Neural crest cell (in vitro differentiated cells): ENCODE measurements around the gene EXOC7. TPM values are rescaled to one million over a fixed set of nuclear protein-coding genes. Genes with fewer than 3 reads are reported as not detected.

ENCODE experiments used
- DNase-seq: peaks from one replicate; pipeline ENCODE4 v3.0.0; 2021; ENCODE audit warnings: low read depth, mixed read lengths, low spot score
- H3K27ac Mint-ChIP-seq: one replicate; pipeline ENCODE4 v1.8.0; 2021; ENCODE audit warnings: mild to moderate bottlenecking, mixed read lengths; ENCODE audit not compliant: unreplicated experiment
- H3K27me3 Mint-ChIP-seq: 2 replicates; pipeline ENCODE4 v1.8.0; 2021; ENCODE audit warnings: low read depth, mild to moderate bottlenecking, mixed read lengths
- H3K36me3 Mint-ChIP-seq: 2 replicates; pipeline ENCODE4 v1.8.0; 2021; ENCODE audit warnings: low read depth, mild to moderate bottlenecking, mixed read lengths
- H3K4me1 Mint-ChIP-seq: 2 replicates; pipeline ENCODE4 v1.8.0; 2021; ENCODE audit warnings: mixed read lengths
- H3K4me3 Mint-ChIP-seq: one replicate; pipeline ENCODE4 v1.8.0; 2021; ENCODE audit warnings: mild to moderate bottlenecking, mixed read lengths
- H3K9me3 Mint-ChIP-seq: 2 replicates; pipeline ENCODE4 v1.8.0; 2021; ENCODE audit warnings: mixed read lengths
- total RNA-seq: library from RNA; stranded (reverse); gene quantifications from 2 replicates; pipeline ENCODE4 v1.2.1, GENCODE V29; 2021
- TF ChIP-seq, protein P1 (sequence below): fragments of 200-600 bp; sonication (generic); conservative IDR thresholded peaks from 2 replicates; pipeline ENCODE4 v1.5.0; 2021; ENCODE audit warnings: antibody characterized with exemption, mild to moderate bottlenecking

Gene EXOC7
- total RNA-seq, 1 donor from 2014 or later = 195 TPM

DNA sequence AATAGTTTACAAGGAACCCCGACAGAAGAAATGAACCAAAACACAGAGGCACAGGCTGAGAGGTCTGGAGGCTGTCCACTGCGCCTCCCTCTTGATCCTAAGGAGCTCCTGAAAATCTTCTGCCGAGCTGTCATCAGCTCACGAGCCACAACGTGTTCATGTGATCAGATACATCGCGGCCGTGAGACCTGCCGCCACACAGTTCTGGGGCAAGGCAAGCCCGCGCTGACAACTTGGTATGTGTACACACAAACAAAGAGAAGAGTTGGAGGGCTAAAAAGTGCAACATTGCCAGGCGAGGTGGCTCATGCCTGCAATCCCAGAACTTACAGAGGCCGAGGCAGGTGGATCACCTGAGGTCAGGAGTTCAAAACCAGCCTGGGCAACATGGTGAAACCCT, 7.6 kb downstream of the EXOC7 start:
- DNase-seq = no peak
- Mint-ChIP-seq H3K4me1 (no peaks in the 10 kb centered on the region), H3K27me3 (no peaks in the 10 kb centered on the region), H3K36me3 (peaks cover 10% of the 10 kb centered on the region), H3K27ac (no peak overlapping the region), H3K9me3 (no peaks in the 10 kb centered on the region), H3K4me3 (peak overlapping the region; percentile 46)
- TF ChIP-seq, protein P1, sequence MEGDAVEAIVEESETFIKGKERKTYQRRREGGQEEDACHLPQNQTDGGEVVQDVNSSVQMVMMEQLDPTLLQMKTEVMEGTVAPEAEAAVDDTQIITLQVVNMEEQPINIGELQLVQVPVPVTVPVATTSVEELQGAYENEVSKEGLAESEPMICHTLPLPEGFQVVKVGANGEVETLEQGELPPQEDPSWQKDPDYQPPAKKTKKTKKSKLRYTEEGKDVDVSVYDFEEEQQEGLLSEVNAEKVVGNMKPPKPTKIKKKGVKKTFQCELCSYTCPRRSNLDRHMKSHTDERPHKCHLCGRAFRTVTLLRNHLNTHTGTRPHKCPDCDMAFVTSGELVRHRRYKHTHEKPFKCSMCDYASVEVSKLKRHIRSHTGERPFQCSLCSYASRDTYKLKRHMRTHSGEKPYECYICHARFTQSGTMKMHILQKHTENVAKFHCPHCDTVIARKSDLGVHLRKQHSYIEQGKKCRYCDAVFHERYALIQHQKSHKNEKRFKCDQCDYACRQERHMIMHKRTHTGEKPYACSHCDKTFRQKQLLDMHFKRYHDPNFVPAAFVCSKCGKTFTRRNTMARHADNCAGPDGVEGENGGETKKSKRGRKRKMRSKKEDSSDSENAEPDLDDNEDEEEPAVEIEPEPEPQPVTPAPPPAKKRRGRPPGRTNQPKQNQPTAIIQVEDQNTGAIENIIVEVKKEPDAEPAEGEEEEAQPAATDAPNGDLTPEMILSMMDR = no peak

DNA sequence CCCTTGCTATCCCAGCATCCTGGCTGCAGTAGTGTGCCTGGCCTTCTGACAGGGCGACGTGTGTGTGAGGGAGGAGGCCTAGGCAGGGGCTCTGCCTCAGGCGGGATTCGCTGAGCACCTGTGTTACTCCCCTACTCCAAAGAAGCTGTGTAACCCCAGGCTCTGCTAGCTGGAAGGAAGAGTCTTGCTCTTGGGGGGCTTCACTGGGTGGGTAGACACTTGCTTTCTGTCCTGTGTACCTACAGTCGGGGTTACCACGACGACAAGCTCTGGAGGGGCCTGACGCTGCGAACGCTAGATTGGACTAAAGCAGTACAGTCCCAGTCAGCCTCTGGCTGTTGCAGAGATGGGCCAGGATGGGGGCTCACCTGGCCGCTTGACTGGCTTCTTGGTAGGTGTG, 9.5 kb downstream of the EXOC7 start:
- TF ChIP-seq, protein P1 = no peak
- H3K4me3 Mint-ChIP-seq = no peak overlapping the region
- H3K36me3 Mint-ChIP-seq = peaks cover 7% of the 10 kb centered on the region
- no peak overlapping the region for H3K27ac Mint-ChIP-seq
- no peaks in the 10 kb centered on the region for H3K4me1 Mint-ChIP-seq
- H3K9me3 Mint-ChIP-seq = no peaks in the 10 kb centered on the region
- no peak for DNase-seq
- no peaks in the 10 kb centered on the region for H3K27me3 Mint-ChIP-seq

DNA sequence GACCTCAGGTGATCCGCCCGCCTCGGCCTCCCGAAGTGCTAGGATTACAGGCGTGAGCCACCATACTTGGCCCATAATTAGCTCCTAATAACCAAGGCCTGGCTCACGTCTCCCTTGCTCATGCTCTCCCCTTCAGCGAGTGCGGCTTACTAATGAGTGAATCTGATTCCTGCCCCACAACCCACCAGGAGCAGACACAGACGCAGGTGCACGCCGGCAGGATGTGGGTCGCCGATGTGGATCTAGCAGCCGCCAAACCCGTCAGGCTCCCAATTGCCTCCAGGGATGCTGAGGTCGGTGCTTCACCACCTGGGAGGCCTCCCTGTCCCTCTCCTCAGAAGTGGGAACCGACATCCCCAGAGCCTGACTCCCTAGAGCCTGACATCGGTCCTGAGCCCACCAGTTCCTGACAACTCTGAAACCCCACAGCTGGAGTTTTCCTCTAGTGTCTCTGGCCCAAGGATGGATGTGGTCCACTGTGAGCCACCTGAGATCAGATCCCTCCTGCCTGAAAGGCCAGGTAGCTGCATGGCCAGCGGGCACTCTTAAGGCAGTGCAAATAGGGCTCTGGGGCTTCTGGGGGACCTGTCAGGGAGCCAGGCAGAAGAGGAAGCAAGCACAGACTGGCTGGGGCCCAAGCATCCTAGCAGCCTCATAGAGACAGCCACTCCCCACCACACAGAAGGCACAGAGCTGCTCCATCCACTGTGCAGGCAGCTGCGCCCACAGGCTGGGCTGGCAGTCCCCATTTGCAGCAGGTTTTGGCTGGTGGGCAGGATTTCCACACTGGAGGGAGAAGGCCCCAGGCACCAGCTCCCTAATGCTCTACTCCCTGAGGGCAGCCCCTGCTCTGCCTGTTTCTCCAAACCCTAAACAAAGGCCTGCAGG, 10.8 kb downstream of the EXOC7 start:
- Mint-ChIP-seq H3K9me3 (no peaks in the 10 kb centered on the region), H3K4me3 (no peak overlapping the region), H3K27ac (no peak overlapping the region), H3K27me3 (no peaks in the 10 kb centered on the region), H3K36me3 (peaks cover 7% of the 10 kb centered on the region), H3K4me1 (no peaks in the 10 kb centered on the region)
- TF ChIP-seq, protein P1 = no peak
- DNase-seq = no peak

DNA sequence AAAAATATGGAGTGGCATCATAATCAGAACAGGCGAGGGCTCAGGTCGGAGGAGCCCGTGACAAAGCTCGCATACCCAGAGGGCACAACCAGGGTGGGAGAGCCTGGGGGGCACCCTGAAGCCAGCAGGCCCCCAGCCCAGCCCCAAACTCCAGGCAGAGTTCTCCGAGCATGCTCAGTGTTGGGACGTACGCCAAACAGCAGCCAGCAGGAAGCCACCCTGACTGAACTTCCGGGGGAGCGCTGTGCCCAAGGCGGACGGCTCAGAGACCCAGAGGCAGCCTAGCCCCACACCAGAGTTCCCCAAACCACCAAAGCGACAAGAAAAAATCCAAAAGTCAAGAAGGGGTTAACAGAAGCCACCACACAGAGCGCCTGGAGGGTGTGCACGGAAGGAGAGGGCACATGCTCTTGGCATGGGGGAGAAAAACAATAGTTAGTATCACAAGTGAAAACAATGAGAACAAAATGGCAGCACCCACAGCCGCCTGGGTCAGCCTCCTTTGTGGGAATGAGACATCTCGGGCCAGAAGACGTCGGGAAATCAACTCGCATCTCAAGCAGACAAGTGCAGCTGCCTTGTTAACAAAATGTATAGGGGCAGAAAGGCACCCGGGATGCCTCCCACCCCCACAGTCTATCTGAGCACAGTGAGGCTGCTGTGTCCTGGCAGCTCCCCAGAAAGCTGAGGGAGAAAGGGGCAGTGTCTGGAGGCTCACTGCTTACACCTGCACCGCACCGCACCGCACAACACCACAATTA, 11.9 kb downstream of the EXOC7 start:
- Mint-ChIP-seq H3K9me3 (no peaks in the 10 kb centered on the region), H3K27ac (no peak overlapping the region), H3K4me3 (no peak overlapping the region), H3K4me1 (no peaks in the 10 kb centered on the region), H3K27me3 (no peaks in the 10 kb centered on the region), H3K36me3 (peaks cover 7% of the 10 kb centered on the region)
- no peak for DNase-seq
- TF ChIP-seq, protein P1 = no peak

DNA sequence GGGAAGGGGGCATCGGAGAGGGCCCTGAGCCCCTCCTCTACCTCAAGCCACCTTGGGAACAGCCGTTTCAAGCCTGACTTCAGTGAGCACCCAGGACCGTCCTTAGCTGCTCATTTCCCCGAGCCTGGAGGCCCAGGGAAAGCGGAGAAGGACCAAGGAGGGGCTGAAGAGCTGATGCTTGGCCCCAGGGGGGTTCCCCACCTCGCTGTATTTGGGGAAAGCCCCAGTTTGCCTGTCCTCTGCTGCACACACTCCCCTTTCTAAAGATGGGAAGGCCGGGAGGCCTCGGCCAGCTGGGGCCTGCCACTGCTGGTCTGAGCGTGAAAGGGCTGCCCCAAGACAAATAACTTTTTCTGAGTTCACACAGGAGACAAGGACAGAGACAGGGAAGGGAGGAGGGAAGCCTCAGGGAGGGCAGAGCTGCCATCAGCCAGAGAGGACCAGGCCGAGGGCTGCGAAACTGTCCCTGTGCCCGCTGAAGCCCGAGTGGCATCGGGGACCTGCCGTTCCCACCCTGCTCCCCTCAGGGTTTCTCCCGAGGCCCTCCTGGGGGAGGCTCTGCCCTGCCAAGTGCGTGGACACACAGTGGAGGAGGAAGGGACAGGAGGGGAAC, 13.0 kb downstream of the EXOC7 start:
- Mint-ChIP-seq H3K36me3 (peaks cover 3% of the 10 kb centered on the region), H3K27me3 (no peaks in the 10 kb centered on the region), H3K27ac (no peak overlapping the region), H3K4me3 (no peak overlapping the region), H3K9me3 (no peaks in the 10 kb centered on the region), H3K4me1 (no peaks in the 10 kb centered on the region)
- no peak for DNase-seq
- TF ChIP-seq, protein P1 = no peak
